HS-27A (cell line): ENCODE data around the gene MAPK6.
"Not testable (repeated sequence)": the region's sequence is repeated elsewhere in the genome, so short reads cannot be mapped to it uniquely, and the experiment has no call there.

Source experiments
- DNase-seq: peaks from one replicate; pipeline ENCODE4 v3.0.0-alpha.2; 2012; ENCODE audit warnings: low read depth, missing footprints

The MAPK6 gene

DNA sequence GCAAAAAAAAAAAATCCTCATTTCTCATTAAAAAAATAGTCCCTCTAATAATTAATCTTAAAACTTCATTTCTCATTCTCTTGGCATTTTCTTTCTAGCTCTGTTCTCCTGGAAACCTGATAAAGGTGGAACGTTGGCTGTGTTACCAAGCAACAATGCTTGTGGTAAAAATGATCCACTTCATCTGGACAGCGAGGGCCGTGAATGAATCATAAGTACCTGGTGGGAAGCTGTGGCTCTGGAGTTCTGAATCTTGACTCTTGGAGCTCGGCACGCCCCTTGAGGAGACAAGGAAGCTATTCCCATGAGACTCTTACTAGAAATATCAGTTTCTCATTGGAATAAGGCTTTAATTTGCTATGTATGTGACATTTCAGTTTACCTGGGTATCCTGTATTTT, 61.0 kb downstream of the MAPK6 start:
- DNase-seq = no peak

GRCh38 chr15:52080706-52081392, 61.8 kb downstream of the MAPK6 start:
- DNase-seq = no peak

DNA sequence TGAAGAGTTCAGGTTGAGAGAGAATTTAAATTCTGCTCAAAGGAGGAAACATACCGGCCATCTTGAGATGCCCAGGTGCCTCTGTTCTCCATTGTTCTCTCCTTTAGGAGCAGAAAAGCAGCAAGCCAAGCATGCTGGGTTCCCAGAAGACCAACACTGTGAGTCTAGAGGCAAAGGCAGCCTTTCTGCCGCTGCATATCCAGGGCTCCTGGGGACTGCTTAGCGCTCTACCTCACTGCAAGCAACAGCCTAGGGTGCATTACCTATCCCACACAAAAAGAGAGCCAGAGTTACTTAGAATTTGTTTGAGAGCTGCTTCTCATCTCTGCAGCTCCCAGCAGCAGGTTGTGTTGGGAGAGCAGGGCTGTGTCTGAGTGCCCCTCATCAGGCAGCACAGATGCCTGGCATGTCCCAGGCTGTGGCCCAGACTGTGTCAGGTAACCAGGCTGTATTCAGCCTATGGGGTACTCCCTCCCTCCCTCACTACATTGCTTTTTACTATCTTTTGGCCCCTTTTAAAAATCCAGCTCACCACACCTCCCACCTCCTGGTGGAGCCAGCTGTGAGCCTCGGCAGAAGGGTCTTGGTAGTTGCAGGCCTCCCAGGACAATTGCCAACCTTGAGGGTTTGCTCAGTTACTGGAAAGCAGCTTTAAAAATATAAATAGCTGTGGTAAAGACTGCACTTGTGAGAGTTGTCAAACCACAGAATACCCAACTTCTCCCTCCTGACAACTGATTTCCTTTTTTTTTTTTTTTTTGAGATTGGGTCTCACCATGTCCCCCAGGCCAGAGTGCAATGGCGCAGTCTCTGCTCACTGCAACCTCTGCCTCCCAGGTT, 63.4 kb downstream of the MAPK6 start:
- no peak for DNase-seq

GRCh38 chr15:52083037-52083359, 64.0 kb downstream of the MAPK6 start:
- DNase-seq = not testable (repeated sequence)

DNA sequence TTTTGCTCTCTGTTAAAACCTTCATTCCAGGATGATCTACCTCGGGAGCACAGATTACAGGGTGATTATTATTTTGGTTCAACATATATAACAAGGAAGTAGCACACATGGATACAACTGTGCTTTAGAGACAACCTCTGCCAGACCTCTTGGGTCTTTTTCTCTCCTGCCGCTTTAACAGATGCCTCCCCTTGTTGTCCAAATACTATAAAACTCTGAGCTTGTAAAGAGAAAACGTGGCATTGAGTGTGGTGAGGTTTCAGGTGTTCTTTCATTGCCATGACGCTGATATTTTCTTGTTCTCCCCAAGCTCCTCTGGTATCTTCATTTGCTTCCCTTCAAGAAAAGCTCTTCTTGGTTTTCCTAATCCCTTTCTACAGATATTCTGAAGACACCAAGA, 64.6 kb downstream of the MAPK6 start:
- DNase-seq = no peak

DNA sequence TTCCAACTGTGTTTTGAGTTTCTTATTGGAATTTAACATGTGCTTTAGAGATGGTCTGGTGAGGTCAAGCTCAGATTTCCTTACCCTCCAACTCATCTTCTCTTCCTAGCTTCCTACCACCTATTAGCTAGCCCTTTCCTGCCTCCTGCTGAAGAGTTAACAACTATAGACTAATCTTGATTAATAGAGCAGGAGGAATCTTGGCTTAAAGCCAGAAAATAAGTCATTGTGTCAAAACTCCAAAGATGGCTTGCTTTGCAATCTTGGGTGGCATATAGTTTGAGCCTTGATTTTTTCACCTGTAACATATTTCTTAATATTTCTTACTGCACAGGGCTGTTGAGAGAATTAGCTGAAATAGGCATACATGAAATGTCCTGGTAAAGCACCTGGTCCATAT, 66.3 kb downstream of the MAPK6 start:
- no peak for DNase-seq

- no peak for DNase-seq
These were observed 67.2 kb downstream of the MAPK6 start for GRCh38 chr15:52086011-52086786.

- no peak for DNase-seq
These were observed 71.2 kb downstream of the MAPK6 start for GRCh38 chr15:52090193-52090592.

- no peak for DNase-seq
These were observed 74.1 kb downstream of the MAPK6 start for GRCh38 chr15:52093167-52093538.

DNA sequence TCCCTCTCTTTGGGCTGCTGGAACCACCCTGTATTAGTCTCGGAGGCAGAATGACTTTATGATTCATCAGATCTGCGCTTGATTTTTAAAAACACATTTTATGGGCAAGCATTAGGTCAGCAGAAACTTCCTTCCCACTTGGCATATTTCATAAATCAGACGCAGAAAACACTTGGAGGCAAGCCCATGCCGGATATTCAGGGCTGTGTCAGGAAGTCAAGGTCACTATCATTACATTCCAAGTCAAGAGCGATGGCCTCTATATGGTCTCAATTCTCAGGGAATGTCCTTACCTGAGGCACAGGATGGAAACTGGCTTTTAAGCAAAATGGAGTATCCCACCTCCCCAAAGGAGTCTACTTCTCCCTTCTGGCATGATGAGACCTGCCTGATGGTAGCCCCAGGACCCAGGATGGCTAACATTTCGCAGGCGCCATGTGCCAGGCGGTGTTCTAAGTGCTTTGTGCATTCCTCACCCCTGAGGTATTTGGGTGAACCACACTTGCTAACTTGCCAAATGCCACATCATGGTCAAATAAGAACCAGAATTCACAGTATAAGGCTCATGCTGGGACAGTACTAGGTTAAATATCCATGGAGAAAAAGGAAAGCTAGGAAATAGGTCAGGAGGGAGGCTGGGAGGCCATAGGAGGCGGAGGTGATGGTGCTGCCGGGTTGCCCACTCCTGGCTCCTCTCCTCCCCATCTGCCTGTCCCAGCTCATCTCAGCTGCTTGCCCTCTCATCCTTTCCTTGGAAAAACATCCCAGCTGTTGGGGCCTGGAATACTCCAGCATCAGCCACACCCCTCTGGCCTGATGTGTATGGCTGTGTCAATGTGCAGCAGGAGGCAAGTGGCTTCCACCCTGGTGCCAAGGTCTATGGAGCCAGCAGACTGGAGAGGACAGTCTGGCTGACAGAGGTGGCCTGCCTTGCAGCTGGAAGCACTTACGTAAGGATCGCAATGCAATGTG, 74.8 kb downstream of the MAPK6 start:
- DNase-seq = peak; percentile 98

DNA sequence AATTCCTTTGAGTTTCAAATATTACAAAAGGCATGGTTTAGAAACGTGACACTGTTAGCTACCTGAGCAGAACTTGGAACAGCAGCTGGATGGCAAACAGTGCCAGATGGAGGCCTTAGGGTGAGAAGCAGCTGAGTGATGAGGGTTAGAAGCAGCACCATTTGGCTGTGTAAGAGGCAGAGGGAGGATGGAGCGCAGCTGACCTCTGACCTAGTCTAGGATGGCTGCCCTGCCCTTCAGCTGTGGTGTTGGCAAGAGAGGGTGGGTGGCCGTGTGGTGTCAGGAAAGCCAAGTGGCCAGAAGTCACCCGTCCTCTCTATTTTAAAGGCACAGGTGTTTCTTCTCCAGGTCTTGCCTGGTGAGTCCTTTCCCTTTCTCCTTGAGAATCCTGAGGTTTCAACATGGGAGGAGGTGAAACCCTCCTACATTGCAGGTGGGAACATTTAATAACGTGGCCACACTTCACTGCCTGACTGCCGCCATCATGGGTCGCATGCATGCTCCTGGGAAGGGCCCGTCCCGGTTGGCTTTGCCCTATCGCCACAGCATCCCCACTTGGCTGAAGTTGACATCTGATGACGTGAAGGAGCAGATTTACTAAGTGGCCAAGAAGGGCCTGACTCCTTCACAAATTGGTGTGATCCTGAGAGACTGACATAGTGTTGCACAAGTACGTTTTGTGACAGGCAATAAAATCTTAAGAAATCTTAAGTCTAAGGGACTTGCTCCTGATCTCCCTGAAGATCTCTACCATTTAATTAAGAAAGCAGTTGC, 76.0 kb downstream of the MAPK6 start:
- no peak for DNase-seq

DNA sequence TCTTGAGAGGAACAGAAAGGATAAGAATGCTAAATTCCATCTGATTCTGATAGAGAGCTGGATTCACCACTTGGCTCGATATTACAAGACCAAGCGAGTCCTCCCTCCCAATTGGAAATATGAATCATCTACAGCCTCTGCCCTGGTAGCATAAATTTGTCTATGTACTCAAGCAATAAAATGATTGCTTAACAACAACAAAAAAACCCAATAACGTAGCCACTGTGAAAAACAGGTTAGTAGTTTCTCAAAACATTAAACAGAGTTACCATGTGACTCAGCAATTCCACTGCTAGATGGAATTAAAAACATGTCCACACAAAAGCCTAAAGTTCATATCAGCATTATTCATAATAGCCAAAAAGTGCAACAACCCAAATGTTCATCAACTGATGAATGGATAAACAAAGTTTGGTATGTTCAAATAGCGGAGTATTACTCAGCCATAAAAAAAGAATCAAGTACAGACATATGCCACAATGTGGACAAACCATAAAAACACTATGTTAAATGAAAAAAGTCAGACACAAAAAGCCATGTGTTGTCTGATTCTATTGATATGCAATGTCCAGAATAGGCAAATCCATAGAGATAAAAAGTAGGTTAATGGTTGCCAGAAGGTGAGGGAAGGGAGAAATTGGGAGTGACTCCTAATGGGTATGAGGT, 76.7 kb downstream of the MAPK6 start:
- DNase-seq = peak; percentile 34

DNA sequence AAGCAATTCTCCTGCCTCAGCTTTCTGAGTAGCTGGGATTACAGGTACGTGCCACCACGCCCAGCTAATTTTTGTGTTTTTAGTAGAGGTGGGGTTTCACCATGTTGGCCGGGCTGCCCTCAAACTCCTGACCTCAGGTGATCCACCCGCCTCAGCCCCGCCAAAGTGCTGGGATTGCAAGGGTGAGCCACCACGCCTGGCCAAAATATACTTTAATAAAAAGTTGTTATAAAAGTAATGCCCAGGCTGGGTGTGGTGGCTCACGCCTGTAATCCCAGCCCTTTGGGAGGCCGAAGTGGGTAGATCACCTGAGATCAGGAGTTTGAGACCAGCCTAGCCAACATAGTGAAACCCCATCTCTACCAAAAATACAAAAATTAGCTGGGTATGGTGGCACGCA, 77.5 kb downstream of the MAPK6 start:
- DNase-seq = not testable (repeated sequence)

DNA sequence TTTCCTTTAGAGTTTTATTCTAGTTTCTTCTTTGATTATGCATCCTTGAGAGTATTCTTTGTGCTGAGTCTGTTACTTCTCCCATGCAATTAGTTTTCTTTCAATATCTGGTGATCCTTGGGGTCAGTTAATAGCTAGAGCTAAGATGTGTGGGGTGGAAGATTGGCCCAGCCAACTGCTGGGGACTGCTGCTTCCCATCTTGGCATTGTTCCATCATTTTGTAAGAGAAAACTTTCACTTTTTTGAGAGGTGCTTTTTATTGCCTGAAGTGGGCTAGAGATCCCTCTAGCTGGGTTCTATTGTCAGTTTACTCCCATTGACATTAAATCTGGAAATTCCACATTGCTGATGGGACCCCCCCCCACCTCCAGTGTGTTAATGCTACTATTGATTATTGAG, 78.2 kb downstream of the MAPK6 start:
- DNase-seq = no peak

DNA sequence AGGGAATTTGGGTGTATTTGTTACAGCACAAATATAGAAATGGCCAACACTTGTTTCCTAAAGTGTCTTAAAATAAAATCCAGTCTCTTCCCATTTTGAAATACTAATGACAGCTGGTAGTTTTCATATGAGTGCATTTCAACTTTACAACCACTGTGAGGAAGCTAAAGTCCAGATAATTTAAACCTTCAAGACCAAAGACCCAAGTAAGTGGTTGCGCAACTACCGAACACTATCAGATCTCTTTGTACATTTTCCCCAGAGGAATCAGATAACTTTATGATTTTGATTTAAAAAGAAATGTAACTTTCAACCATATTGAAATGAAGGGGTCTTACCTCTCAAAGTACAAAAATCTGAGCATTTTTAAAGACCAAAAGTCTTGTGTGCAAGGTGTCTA, 79.3 kb downstream of the MAPK6 start:
- no peak for DNase-seq

DNA sequence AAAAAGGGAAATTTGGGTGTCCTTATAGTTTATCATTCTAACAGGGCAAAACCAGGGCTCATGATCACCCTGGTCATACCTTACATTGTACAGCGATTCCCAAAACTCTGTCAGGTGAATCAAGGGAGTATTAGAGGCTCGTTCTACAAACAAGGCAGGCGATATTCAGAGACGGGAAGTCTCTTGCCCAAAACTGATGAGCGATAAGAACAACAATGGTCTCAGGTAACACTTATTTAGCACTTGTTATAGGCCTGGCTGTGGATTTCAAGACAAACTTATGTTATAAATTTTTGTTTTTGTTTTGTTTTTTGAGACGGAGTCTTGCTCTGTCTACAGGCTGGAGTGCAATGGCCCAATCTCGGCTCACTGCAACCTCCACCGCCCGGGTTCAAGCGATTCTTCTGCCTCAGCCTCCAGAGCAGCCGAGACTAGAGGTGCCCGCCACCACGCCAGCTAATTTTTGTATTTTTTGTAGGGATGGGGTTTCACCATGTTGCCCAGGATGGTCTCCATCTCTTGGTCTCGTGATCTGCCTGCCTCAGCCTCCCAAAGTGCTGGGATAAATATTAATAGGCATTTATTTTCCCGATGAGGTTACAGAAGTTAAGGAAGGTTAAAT, 80.7 kb downstream of the MAPK6 start:
- no peak for DNase-seq

- peak; percentile 74 for DNase-seq
These were observed 81.9 kb downstream of the MAPK6 start for GRCh38 chr15:52100807-52101442.

DNA sequence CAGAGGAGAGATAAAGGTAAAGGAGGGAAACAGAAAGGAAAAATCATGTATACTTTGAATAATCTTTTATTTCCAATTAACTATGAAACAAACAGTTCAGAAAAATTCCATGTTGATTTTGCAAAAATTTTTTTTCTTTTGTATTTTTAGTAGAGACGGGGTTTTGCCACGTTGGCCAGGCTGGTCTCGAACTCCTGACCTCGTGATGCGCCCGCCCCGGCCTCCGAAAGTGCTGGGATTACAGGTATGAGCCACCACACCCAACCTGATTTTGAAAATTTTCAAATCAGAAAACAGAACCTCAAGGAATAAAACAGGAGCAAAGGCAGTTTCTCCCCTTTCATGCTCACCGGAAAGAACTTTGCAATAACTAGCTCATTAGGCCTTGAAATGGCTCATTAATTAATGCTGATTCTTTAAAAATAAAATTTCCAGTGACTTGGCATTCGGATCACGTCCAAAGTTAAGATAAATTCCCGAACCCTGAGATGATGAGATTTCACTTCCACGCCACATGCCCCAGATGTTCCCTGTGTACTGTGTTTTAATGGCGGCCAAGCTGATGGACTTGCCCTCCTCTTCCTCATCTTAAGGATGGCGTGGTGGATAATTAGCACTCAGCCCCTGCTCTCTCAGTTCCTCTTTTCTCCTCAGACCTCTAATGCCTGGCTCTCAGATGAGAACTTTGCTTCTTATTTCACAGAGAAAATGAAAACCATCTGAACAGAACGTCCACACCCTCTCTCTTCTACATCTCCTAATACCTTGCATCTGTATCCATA, 82.7 kb downstream of the MAPK6 start:
- no peak for DNase-seq

DNA sequence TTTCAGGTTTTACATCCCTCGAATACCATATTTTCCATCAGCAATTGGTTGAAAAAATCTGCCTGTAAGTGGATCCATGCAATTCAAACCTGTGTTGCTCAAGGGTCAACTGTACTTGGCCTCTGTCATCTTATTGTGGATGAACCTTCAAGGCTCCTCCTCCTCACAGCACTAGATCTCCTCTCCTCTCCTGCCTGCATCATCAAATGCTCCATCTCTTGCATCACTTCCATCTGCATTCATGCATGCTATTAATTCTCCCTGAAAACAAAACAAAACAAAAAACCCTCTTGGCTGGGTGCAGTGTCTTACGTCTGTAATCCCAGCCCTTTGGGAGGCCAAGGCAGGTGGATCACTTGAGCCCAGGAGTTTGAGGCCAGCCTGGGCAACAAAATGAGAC, 83.4 kb downstream of the MAPK6 start:
- DNase-seq = no peak
